Stimulated activated CD8-positive, alpha-beta memory T cell treated with anti-CD3 and anti-CD28 coated beads, Interleukin-4, amount 100 ng/mL, for 24 hours (primary cell): Measurements from ENCODE around the gene IQCK.

ENCODE experiments used
- DNase-seq: peaks from one replicate; pipeline ENCODE4 v3.0.0-alpha.2; 2020; ENCODE audit warnings: low read depth

IQCK gene

GRCh38 chr16:19884611-19885450, 166.8 kb downstream of the IQCK start, which contains the start of gene GPRC5B:
TSS of gene GPRC5B (minus strand) at chr16:19884848. CDS start at chr16:19872845, 12,003 bp downstream.
- no peak for DNase-seq

GRCh38 chr16:19885451-19886072, 167.5 kb downstream of the IQCK start:
- no peak for DNase-seq

- DNase-seq: peak; percentile 70
These were observed 168.2 kb downstream of the IQCK start for GRCh38 chr16:19886073-19886941.

- no peak for DNase-seq
These were observed 170.8 kb downstream of the IQCK start for GRCh38 chr16:19888834-19889233.

- no peak for DNase-seq
These were observed 172.8 kb downstream of the IQCK start for GRCh38 chr16:19890901-19891300.

- DNase-seq: no peak
These were observed 174.8 kb downstream of the IQCK start for GRCh38 chr16:19892902-19893301.

- no peak for DNase-seq
These were observed 176.5 kb downstream of the IQCK start for GRCh38 chr16:19894586-19894985.

GRCh38 chr16:19896951-19897350, 178.9 kb downstream of the IQCK start:
- DNase-seq: no peak

- DNase-seq: no peak
These were observed 180.1 kb downstream of the IQCK start for GRCh38 chr16:19898166-19898565.

GRCh38 chr16:19898924-19899604, 181.0 kb downstream of the IQCK start:
- no peak for DNase-seq

- DNase-seq: no peak
These were observed 181.5 kb downstream of the IQCK start for GRCh38 chr16:19899605-19899955.

GRCh38 chr16:19901164-19901563, 183.1 kb downstream of the IQCK start:
- DNase-seq: no peak

- peak; percentile 45 for DNase-seq
These were observed 189.3 kb downstream of the IQCK start for GRCh38 chr16:19907161-19907992.
